LNCaP clone FGC (cell line): ENCODE results near the gene SLC30A4.
A peak's percentile ranks its signal among the peaks of the same experiment; 100 is the strongest.
"Not testable (repeated sequence)": the region's sequence is repeated elsewhere in the genome, so short reads cannot be mapped to it uniquely, and the experiment has no call there.

Source experiments
- DNase-seq: peaks from one replicate; pipeline ENCODE4 v3.0.0-alpha.2; 2011; ENCODE audit warnings: low read depth
- H3K4me3 ChIP-seq: 2 replicates; pipeline ENCODE4 v1.5.1; 2011; ENCODE audit warnings: mild to moderate bottlenecking, low read depth, low read length, control low read depth
- TF ChIP-seq, protein P1 (sequence below): IDR thresholded peaks from 2 replicates; pipeline ENCODE4 v1.5.1; 2012; ENCODE audit warnings: mild to moderate bottlenecking; ENCODE audit not compliant: control insufficient read depth, insufficient read depth; ENCODE audit errors: extremely low read depth

Gene SLC30A4

DNA sequence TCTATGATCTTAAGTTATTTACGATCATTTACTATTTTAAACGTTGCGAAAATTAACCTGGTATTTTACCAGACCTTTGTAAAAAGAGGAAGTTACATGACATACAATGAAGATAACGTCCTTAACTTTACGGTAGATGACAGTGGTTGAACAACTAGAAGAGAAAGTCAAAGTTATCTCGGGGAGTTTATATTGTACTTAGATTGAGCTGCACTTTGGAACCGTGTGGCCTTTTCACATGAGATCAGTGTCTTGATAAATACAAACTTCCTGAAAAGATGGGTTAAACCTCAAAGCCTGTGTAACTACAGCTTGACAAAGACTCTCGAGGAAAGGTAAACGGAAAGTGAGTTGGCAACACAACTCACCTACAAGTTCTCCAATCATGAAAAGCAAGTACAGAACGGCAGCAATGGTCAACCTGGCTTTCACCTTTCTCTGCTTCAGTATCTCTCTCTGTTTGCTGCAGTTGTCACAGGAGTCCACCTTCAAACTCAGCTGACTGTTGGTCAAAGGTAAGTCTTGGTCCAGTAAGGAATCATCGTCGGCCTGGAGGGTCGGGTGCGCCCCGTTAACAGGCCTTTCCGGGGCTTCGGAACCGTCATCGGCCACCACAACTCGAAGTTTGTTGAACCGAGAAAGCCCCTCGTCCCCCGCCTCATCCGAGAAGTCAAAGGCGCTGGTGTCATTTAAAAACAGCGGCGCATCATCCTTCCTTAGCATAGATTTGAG, 793 bp downstream of the SLC30A4 start:
- TF ChIP-seq, protein P1, sequence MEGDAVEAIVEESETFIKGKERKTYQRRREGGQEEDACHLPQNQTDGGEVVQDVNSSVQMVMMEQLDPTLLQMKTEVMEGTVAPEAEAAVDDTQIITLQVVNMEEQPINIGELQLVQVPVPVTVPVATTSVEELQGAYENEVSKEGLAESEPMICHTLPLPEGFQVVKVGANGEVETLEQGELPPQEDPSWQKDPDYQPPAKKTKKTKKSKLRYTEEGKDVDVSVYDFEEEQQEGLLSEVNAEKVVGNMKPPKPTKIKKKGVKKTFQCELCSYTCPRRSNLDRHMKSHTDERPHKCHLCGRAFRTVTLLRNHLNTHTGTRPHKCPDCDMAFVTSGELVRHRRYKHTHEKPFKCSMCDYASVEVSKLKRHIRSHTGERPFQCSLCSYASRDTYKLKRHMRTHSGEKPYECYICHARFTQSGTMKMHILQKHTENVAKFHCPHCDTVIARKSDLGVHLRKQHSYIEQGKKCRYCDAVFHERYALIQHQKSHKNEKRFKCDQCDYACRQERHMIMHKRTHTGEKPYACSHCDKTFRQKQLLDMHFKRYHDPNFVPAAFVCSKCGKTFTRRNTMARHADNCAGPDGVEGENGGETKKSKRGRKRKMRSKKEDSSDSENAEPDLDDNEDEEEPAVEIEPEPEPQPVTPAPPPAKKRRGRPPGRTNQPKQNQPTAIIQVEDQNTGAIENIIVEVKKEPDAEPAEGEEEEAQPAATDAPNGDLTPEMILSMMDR, result no peak
- peak overlapping the region; percentile 78 for H3K4me3 ChIP-seq
- DNase-seq, result peak; percentile 88

DNA sequence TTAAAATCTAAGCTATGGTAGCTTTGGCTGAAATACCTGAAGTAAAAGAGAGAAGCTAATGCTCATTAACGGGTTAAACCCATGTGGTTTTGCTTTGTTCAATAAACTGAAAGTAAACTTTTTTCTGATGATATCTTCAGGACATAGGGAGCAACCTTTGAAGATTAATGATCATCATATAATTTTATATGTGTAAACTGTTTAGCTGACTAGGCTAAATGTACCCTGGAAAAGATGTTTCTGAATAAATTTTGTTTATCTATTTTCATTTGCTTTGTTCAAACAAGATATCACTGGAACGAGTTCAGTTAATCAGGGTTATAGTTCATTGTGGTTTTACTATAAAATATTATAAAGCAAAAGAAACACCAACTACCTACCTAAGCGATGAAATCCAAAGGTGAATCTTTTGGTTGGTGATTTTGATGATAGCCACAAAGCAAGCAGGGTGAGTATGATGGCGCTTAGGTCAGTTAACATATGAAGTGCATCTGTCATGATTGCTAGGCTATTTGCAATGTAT, 11.7 kb downstream of the SLC30A4 start:
- H3K4me3 ChIP-seq, result no peak overlapping the region; the same call in 1 of the 2 replicates
- DNase-seq, result peak; percentile 95
- TF ChIP-seq, protein P1, result no peak

DNA sequence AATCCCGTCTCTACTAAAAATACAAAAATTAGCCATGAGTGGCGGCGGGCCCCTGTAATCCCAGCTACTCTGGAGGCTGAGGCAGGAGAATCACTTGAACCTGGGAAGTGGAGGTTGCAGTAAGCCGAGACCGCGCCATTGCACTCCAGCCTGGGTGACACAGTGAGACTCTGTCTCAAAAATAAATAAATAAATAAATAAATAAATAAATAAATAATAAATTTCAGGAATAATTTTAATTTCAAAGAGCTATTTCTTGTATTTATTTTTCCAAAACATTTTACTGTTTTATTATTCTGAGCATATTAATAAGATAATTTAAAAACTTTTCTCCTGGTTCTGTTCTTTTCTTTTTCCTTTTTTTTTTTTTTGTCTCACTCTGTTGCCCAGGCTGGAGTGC, 15.4 kb downstream of the SLC30A4 start:
- DNase-seq, H3K4me3 ChIP-seq: not testable (repeated sequence)

DNA sequence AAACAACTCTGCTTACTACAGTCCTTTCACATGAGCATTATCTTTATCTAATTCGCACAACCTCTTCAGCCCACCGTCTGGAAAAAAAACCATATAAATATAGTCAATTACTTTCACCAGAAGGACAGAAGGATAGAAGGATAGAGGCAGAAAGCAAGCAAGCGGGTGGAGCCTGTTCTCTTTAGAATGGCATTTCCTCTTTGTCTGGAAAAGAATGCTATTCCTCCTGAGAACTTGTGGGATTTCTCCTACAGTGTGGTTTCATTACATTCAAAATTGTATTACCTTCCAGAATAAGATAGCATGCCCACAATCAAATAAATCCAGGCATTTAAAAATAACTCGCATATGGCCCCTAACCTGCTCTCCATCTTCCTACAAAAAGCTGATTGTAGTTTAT, 23.1 kb downstream of the SLC30A4 start:
- no peak overlapping the region for H3K4me3 ChIP-seq
- no peak for DNase-seq
- TF ChIP-seq, protein P1, result no peak

DNA sequence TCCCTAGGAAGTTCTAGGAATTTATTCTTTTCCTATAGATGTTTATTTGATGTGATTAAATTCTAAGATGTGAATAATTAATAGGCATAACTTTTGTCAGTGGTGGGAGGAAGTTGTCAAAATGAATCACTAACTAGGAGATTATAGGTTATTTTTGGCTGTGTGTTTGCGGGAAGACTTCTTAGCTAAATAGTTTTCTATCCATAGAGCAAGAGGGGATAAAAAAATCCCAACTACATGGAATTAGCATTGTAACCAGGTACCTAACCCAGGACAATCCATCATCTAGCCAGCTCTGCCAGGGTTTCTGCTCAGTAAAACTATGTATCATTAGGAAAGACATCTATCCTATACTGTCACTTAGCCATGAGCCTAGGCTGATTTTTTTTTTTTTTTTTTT, 23.9 kb downstream of the SLC30A4 start:
- no peak overlapping the region for H3K4me3 ChIP-seq
- TF ChIP-seq, protein P1, result no peak
- DNase-seq, result no peak

DNA sequence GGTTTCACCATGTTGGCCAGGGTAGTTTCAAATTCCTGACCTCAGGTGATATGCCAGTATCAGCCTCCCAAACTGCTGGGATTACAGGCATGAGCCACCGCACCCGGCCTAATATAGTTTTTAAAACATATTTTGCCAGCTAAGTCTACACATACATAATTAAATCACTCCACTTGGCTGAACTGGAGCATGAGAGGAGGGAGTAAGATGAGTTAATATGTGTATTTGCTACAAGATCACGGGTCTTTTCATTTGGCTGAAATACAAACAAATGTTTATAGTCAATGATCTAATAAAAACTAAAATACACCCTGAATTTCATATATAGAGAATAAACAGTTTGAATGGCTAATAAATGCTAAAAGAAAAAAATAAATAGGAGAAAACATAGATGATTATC, 25.3 kb downstream of the SLC30A4 start:
- no peak overlapping the region for H3K4me3 ChIP-seq
- TF ChIP-seq, protein P1, result no peak
- DNase-seq, result peak; percentile 98

DNA sequence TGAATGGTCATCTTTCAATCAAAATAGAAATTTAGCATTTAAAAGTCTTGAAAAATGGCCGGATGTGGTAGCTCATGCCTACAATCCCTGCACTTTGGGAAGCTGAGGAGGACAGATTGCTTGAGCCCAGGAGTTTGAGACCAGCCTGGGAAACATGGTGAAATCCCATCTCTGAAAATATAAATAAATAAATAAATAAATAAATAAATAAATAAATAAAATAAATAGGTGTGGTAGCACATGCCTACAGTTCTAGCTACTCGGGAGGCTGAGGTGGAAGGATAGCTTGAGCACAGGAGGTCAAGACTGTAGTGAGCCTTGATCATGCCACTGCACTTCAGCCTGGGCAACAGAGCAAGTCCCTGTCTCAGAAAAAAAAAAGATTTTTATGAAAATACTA, 25.9 kb downstream of the SLC30A4 start:
- no peak for DNase-seq
- TF ChIP-seq, protein P1, result no peak
- no peak overlapping the region for H3K4me3 ChIP-seq
